ENCODE data around the gene CPLX1.
"Not testable (repeated sequence)": the region's sequence is repeated elsewhere in the genome, so short reads cannot be mapped to it uniquely, and the experiment has no call there.

Gene CPLX1

GRCh38 chr4:772776-773175, 53.2 kb downstream of the CPLX1 start:
- no peak for DNase-seq

- DNase-seq = no peak
These were observed 53.8 kb downstream of the CPLX1 start for GRCh38 chr4:772118-772517.

GRCh38 chr4:771464-771863, 54.5 kb downstream of the CPLX1 start:
- DNase-seq = no peak

GRCh38 chr4:770022-770421, 55.9 kb downstream of the CPLX1 start:
- no peak for DNase-seq

GRCh38 chr4:769511-769910, 56.4 kb downstream of the CPLX1 start:
- DNase-seq = no peak

GRCh38 chr4:768995-769394, 56.9 kb downstream of the CPLX1 start:
- DNase-seq = no peak

- DNase-seq = no peak
These were observed 57.9 kb downstream of the CPLX1 start for GRCh38 chr4:768076-768475.

GRCh38 chr4:766559-767283, 59.2 kb downstream of the CPLX1 start:
- DNase-seq = no peak

- peak; percentile 56 for DNase-seq
These were observed 59.8 kb downstream of the CPLX1 start for GRCh38 chr4:766152-766515.

GRCh38 chr4:764405-765169, 61.3 kb downstream of the CPLX1 start:
- no peak for DNase-seq

GRCh38 chr4:763922-764321, 62.0 kb downstream of the CPLX1 start:
- no peak for DNase-seq

GRCh38 chr4:763191-763810, 62.6 kb downstream of the CPLX1 start:
- DNase-seq = no peak

GRCh38 chr4:762211-763190, 63.4 kb downstream of the CPLX1 start:
- DNase-seq = peak; percentile 66

GRCh38 chr4:761739-762138, 64.2 kb downstream of the CPLX1 start:
- DNase-seq = no peak

- no peak for DNase-seq
These were observed 64.8 kb downstream of the CPLX1 start for GRCh38 chr4:761086-761485.

- DNase-seq = no peak
These were observed 65.3 kb downstream of the CPLX1 start for GRCh38 chr4:760616-761015.

- DNase-seq = not testable (repeated sequence)
These were observed 66.1 kb downstream of the CPLX1 start for GRCh38 chr4:759810-760209.

GRCh38 chr4:757111-757510, 68.8 kb downstream of the CPLX1 start:
- no peak for DNase-seq

- DNase-seq = no peak
These were observed 71.5 kb downstream of the CPLX1 start for GRCh38 chr4:754221-755120.

- DNase-seq = not testable (repeated sequence)
These were observed 72.7 kb downstream of the CPLX1 start for GRCh38 chr4:753186-753585.

- no peak for DNase-seq
These were observed 73.6 kb downstream of the CPLX1 start for GRCh38 chr4:752196-752861.

Data from DMS53 (cell line).